Neural progenitor cell (in vitro differentiated cells): ENCODE data around the gene NEDD4L. TPM values are rescaled to one million over a fixed set of nuclear protein-coding genes. Genes with fewer than 3 reads are reported as not detected.
A peak's percentile ranks its signal among the peaks of the same experiment; 100 is the strongest.

Experiments used
- DNase-seq: peaks from one replicate; pipeline ENCODE4 v3.0.0-alpha.2; 2016; ENCODE audit warnings: low spot score
- H2AFZ ChIP-seq: fragments of 200-600 bp; sonication (generic); replicated peaks from 2 replicates; pipeline ENCODE4 v1.6.1; 2016; ENCODE audit warnings: antibody characterized with exemption
- H3F3A ChIP-seq: fragments of 200-600 bp; sonication (generic); 2 replicates; pipeline ENCODE4 v1.6.1; 2016; ENCODE audit warnings: antibody characterized with exemption, low read depth
- H3K27ac ChIP-seq: fragments of 200-600 bp; sonication (generic); 2 replicates; pipeline ENCODE4 v1.5.1; 2016; ENCODE audit warnings: mild to moderate bottlenecking
- H3K27me3 ChIP-seq: fragments of 200-600 bp; sonication (generic); 2 replicates; pipeline ENCODE4 v1.6.1; 2016; ENCODE audit warnings: mild to moderate bottlenecking, moderate library complexity
- H3K36me3 ChIP-seq: fragments of 200-600 bp; sonication (generic); 2 replicates; pipeline ENCODE4 v1.5.1; 2016
- H3K4me1 ChIP-seq: fragments of 200-600 bp; sonication (generic); 2 replicates; pipeline ENCODE4 v1.6.1; 2016; ENCODE audit warnings: mixed run types
- H3K4me2 ChIP-seq: fragments of 200-600 bp; sonication (generic); 2 replicates; pipeline ENCODE4 v1.6.1; 2016
- H3K4me3 ChIP-seq: fragments of 200-600 bp; sonication (generic); 2 replicates; pipeline ENCODE4 v1.5.1; 2016
- H3K79me2 ChIP-seq: fragments of 200-600 bp; sonication (generic); 2 replicates; pipeline ENCODE4 v1.6.1; 2016; ENCODE audit warnings: low read depth
- H3K9ac ChIP-seq: fragments of 200-600 bp; sonication (generic); 2 replicates; pipeline ENCODE4 v1.6.1; 2016
- H3K9me3 ChIP-seq: fragments of 200-600 bp; sonication (generic); 2 replicates; pipeline ENCODE4 v1.5.1; 2016; ENCODE audit warnings: low read depth
- H4K20me1 ChIP-seq: fragments of 200-600 bp; sonication (generic); 2 replicates; pipeline ENCODE4 v1.6.1; 2016; ENCODE audit warnings: low read depth
- H3K27ac Mint-ChIP-seq: 3 replicates; pipeline ENCODE4 v1.8.0; 2021; ENCODE audit warnings: mixed read lengths
- H3K27me3 Mint-ChIP-seq: 2 replicates; pipeline ENCODE4 v1.8.0; 2022; ENCODE audit warnings: low read depth, mild to moderate bottlenecking, inconsistent platforms, moderate library complexity, mixed read lengths; ENCODE audit not compliant: insufficient read depth
- H3K36me3 Mint-ChIP-seq: 3 replicates; pipeline ENCODE4 v1.8.0; 2021; ENCODE audit warnings: mixed read lengths
- H3K4me1 Mint-ChIP-seq: 3 replicates; pipeline ENCODE4 v1.8.0; 2021; ENCODE audit warnings: mixed read lengths
- H3K4me3 Mint-ChIP-seq: 3 replicates; pipeline ENCODE4 v1.8.0; 2021; ENCODE audit warnings: mild to moderate bottlenecking, moderate library complexity, mixed read lengths
- H3K9me3 Mint-ChIP-seq: 3 replicates; pipeline ENCODE4 v1.8.0; 2020; ENCODE audit warnings: mixed read lengths
- EZH2 ChIP-seq: fragments of 200-600 bp; sonication (generic); IDR thresholded peaks from 2 replicates; pipeline ENCODE4 v1.6.1; 2017; ENCODE audit warnings: antibody characterized with exemption, mild to moderate bottlenecking, moderate library complexity
- EZH2phosphoT487 ChIP-seq: fragments of 200-600 bp; sonication (generic); IDR thresholded peaks from 2 replicates; pipeline ENCODE4 v1.6.1; 2017; ENCODE audit warnings: antibody characterized with exemption
- total RNA-seq: library from RNA; depleted of rRNA; stranded (reverse); fragments of >200 nt; gene quantifications from 2 replicates; pipeline ENCODE4 v1.2.3, GENCODE V29; 2015; ENCODE audit warnings: low replicate concordance
- TF ChIP-seq, protein P1 (sequence below): fragments of 200-600 bp; sonication (generic); IDR thresholded peaks from 2 replicates; pipeline ENCODE4 v1.5.1; 2017; ENCODE audit warnings: antibody characterized with exemption, mild to moderate bottlenecking

Gene NEDD4L
- total RNA-seq, 1 donor from 2014 or later, result 55.5 TPM

DNA sequence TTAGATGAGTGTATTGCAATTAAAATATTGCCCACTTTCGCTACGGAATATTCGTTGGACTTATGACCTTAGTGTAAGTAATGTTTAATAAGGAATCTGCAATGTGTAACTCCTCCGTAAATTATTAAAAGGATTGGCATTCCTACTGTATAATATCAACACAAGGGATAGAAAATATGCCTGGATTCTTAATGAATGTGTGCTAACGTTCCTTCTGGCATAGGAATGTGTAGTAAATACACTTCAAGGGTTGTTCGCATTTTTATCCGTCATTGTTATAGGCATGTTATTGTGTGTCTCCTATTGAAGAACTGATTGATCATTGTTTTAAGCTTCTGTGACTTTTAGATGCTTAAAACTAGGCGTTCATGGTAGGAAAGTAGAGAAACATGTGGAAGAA, 134.5 kb downstream of the NEDD4L start:
- no peaks in the 10 kb centered on the region for H3K27me3 Mint-ChIP-seq
- H3K79me2 ChIP-seq, result no peaks in the 10 kb centered on the region

GRCh38 chr18:58180172-58180571, 136.1 kb downstream of the NEDD4L start:
- Mint-ChIP-seq H3K36me3 (peaks cover 2% of the 10 kb centered on the region), H3K9me3 (no peaks in the 10 kb centered on the region), H3K27ac (peak overlapping the region; percentile 34), H3K4me3 (no peak overlapping the region), H3K27me3 (peaks cover 5% of the 10 kb centered on the region), H3K4me1 (peaks cover 25% of the 10 kb centered on the region)
- H3K36me3 ChIP-seq, result no peaks in the 10 kb centered on the region
- H3K27me3 ChIP-seq, result no peaks in the 10 kb centered on the region
- no peak overlapping the region for H2AFZ ChIP-seq
- H3K79me2 ChIP-seq, result no peaks in the 10 kb centered on the region
- DNase-seq, result no peak
- no peak overlapping the region for H3K9ac ChIP-seq
- peaks cover 28% of the 10 kb centered on the region for H4K20me1 ChIP-seq
- no peaks in the 10 kb centered on the region for H3K9me3 ChIP-seq
- no peak overlapping the region for H3K4me2 ChIP-seq
- no peak overlapping the region for H3K27ac ChIP-seq
- no peak overlapping the region for H3K4me3 ChIP-seq
- no peak for TF ChIP-seq EZH2phosphoT487
- TF ChIP-seq, protein P1, sequence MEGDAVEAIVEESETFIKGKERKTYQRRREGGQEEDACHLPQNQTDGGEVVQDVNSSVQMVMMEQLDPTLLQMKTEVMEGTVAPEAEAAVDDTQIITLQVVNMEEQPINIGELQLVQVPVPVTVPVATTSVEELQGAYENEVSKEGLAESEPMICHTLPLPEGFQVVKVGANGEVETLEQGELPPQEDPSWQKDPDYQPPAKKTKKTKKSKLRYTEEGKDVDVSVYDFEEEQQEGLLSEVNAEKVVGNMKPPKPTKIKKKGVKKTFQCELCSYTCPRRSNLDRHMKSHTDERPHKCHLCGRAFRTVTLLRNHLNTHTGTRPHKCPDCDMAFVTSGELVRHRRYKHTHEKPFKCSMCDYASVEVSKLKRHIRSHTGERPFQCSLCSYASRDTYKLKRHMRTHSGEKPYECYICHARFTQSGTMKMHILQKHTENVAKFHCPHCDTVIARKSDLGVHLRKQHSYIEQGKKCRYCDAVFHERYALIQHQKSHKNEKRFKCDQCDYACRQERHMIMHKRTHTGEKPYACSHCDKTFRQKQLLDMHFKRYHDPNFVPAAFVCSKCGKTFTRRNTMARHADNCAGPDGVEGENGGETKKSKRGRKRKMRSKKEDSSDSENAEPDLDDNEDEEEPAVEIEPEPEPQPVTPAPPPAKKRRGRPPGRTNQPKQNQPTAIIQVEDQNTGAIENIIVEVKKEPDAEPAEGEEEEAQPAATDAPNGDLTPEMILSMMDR, result no peak
- TF ChIP-seq EZH2, result no peak
- H3F3A ChIP-seq, result no peaks in the 10 kb centered on the region
- peaks cover 13% of the 10 kb centered on the region for H3K4me1 ChIP-seq

More for the DNA sequence above, 134.5 kb downstream of the NEDD4L start:
- peaks cover 28% of the 10 kb centered on the region for H4K20me1 ChIP-seq
- H2AFZ ChIP-seq, result no peak overlapping the region
- no peak for DNase-seq
- no peaks in the 10 kb centered on the region for H3K27me3 ChIP-seq
- no peaks in the 10 kb centered on the region for H3K36me3 ChIP-seq
- H3K9me3 Mint-ChIP-seq, result no peaks in the 10 kb centered on the region
- H3K4me1 ChIP-seq, result peaks cover 13% of the 10 kb centered on the region
- peaks cover 25% of the 10 kb centered on the region for H3K4me1 Mint-ChIP-seq
- no peak overlapping the region for H3K4me3 ChIP-seq
- no peak overlapping the region for H3K27ac ChIP-seq
- no peaks in the 10 kb centered on the region for H3F3A ChIP-seq
- TF ChIP-seq EZH2phosphoT487 (no peak), EZH2 (no peak)
- TF ChIP-seq, protein P1, result no peak
- peaks cover 2% of the 10 kb centered on the region for H3K36me3 Mint-ChIP-seq
- no peak overlapping the region for H3K4me2 ChIP-seq
- H3K4me3 Mint-ChIP-seq, result no peak overlapping the region
- no peak overlapping the region for H3K9ac ChIP-seq
- H3K27ac Mint-ChIP-seq, result no peak overlapping the region
- no peaks in the 10 kb centered on the region for H3K9me3 ChIP-seq

- no peak overlapping the region for H3K27ac ChIP-seq
- peaks cover 2% of the 10 kb centered on the region for H3K36me3 Mint-ChIP-seq
These were observed 136.8 kb downstream of the NEDD4L start for GRCh38 chr18:58180738-58181353.

More at GRCh38 chr18:58180738-58181353, 136.8 kb downstream of the NEDD4L start:
- Mint-ChIP-seq H3K4me3 (no peak overlapping the region), H3K27ac (no peak overlapping the region), H3K27me3 (peaks cover 5% of the 10 kb centered on the region), H3K9me3 (no peaks in the 10 kb centered on the region), H3K4me1 (peaks cover 22% of the 10 kb centered on the region)
- H3K9me3 ChIP-seq, result no peaks in the 10 kb centered on the region
- TF ChIP-seq EZH2phosphoT487 (no peak), EZH2 (no peak)
- TF ChIP-seq, protein P1, result peak; percentile 93
- H3K9ac ChIP-seq, result no peak overlapping the region
- H3K79me2 ChIP-seq, result no peaks in the 10 kb centered on the region
- no peaks in the 10 kb centered on the region for H3K27me3 ChIP-seq
- H3K4me1 ChIP-seq, result peaks cover 9% of the 10 kb centered on the region
- H2AFZ ChIP-seq, result no peak overlapping the region
- H3K36me3 ChIP-seq, result no peaks in the 10 kb centered on the region
- no peak overlapping the region for H3K4me2 ChIP-seq
- no peaks in the 10 kb centered on the region for H3F3A ChIP-seq
- no peak overlapping the region for H3K4me3 ChIP-seq
- peaks cover 21% of the 10 kb centered on the region for H4K20me1 ChIP-seq
- peak; percentile 66 for DNase-seq
